GM18505 (cell line): ENCODE data around the gene GBE1.

Source experiments
- ATAC-seq: cut with Tn5 transposase; IDR thresholded peaks from one replicate; pipeline ENCODE4 v1.9.1; 2021; ENCODE audit not compliant: unreplicated experiment
- POLR2A ChIP-seq: IDR thresholded peaks from 4 replicates; pipeline ENCODE4 v1.6.1; 2011; ENCODE audit warnings: borderline replicate concordance; ENCODE audit not compliant: insufficient read depth, insufficient read length; ENCODE audit errors: extremely low read depth

GBE1 gene

GRCh38 chr3:81699536-81700320 lies 61.7 kb downstream of the GBE1 start:
- no peak for TF ChIP-seq POLR2A
- ATAC-seq = no peak

DNA sequence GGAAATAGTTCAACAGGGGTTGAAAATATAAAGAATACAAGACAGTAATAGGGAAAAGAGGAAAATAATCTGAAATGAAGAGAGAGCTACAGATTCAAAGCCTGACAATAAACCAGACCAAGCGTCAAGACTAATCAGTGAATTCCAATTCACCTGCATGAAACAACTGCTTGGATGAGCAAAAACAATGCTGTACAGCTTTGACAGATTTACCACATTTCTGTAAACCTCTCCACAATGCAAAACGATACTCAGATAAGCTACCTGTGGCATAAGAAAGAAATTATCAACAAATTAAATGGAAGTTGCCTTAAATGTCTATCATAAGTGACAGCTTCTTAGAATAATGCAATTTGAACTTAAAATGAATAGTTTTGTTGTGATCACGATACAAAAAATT lies 65.4 kb downstream of the GBE1 start:
- TF ChIP-seq POLR2A = no peak
- ATAC-seq = no peak

DNA sequence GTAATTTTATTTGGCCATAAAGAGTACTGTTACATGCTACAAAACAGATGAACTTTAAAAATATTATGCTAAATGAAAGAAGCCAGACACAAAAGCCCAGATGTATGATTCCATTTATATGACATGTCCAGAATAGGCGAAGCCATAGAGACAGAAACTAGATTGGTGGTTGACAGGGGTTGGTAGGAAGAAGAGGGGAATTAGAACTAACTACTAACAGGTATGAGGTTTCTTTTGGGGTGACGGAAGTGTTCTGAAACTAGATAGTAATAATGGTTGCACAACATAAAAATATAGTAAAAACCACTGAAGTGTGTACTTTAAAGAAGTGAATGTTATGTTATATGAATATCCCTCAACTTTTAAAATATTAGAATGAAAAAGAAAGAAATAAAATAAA lies 66.1 kb downstream of the GBE1 start:
- ATAC-seq = no peak

GRCh38 chr3:81694662-81695061 lies 66.8 kb downstream of the GBE1 start:
- TF ChIP-seq POLR2A = no peak
- no peak for ATAC-seq

More for the DNA sequence above, 66.1 kb downstream of the GBE1 start:
- TF ChIP-seq POLR2A = no peak

- TF ChIP-seq POLR2A = no peak
- no peak for ATAC-seq
Measured at GRCh38 chr3:81692766-81693165, 68.7 kb downstream of the GBE1 start.

- ATAC-seq = no peak
- TF ChIP-seq POLR2A = no peak
Measured at GRCh38 chr3:81689617-81690016, 71.8 kb downstream of the GBE1 start.

DNA sequence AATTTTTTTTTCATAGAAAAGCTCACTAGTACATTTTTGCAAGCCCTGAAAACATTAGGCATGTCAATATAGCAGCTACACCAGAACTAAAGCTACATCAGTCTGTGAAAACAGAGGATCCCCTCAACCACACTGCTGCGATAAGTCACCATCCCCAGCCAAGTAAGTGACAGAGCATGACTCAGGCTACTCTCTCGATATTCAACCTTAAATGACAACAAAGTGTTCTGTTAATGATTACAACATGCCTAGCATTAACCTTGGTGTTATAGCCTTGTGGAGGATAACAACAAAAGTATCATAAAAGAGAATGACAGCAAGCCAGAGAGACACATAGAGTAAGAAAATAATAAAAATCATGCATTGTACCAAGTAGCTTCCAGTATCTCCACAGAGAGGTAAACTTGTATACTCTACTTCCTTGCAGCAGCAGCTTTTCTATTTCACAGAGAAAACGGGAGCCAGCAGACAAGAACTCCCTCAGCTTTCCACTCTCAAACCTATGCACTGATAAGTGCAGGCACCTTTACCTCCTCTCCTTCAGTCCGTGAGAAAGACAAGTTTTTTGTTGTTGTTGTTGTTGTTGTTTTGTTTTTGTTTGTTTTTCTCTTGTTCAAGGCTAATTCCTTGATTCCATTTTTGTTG lies 76.6 kb downstream of the GBE1 start:
- no peak for ATAC-seq
- no peak for TF ChIP-seq POLR2A

DNA sequence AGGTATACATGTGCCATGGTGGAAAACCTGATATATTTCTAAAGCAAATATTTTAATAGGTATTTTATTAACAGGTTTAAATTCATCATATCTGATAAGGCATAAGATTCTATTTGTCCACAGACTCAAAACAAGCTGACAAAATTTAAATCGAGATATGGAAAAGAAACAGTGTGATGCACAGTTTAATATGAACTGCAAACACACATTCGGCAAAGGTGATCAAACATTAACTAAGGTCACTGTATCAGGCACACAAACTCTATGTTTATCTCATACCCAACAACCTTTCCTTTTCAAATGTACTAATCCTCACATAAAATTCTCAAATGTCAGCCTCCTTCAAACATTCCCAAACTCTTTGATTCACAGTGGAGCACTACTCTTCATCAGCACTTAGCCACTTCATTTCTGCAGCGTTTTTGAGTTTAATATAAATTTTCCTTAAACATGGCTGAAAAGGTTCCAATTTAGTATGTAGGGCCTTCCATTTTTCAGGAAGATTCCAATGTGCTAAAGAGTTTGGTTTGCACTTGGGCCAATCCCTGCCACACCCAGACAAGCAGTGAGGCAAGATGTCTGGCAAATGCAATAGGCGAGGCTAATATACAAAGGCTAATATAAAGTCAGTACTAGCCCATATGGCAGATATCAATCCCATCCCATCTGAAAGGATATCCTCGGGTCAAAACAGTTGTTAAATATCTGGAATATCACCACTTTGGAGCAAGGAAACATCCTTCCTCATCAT lies 84.6 kb downstream of the GBE1 start:
- ATAC-seq = no peak

GRCh38 chr3:81674690-81675089 lies 86.8 kb downstream of the GBE1 start:
- TF ChIP-seq POLR2A = no peak
- no peak for ATAC-seq

More for the DNA sequence above, 84.6 kb downstream of the GBE1 start:
- no peak for TF ChIP-seq POLR2A

- ATAC-seq = no peak
- no peak for TF ChIP-seq POLR2A
Measured at GRCh38 chr3:81668283-81668682, 93.2 kb downstream of the GBE1 start.

GRCh38 chr3:81666502-81667121 lies 94.8 kb downstream of the GBE1 start:
- ATAC-seq = no peak
- no peak for TF ChIP-seq POLR2A

GRCh38 chr3:81663114-81663513 lies 98.3 kb downstream of the GBE1 start:
- no peak for ATAC-seq
- TF ChIP-seq POLR2A = no peak

GRCh38 chr3:81660036-81660435 lies 101.4 kb downstream of the GBE1 start:
- ATAC-seq = no peak
- TF ChIP-seq POLR2A = no peak
